MM.1S (cell line): ENCODE results near the gene MYO9A.

Experiments used
- DNase-seq: peaks from one replicate; pipeline ENCODE4 v3.0.0-alpha.2; 2015
- H2AFZ ChIP-seq: fragments of 300-600 bp; sonication (generic); 2 replicates; pipeline ENCODE4 v1.6.0; 2016; ENCODE audit warnings: antibody characterized with exemption, low read length
- H3F3A ChIP-seq: fragments of 300-600 bp; sonication (generic); 2 replicates; pipeline ENCODE4 v1.6.1; 2016; ENCODE audit warnings: mild to moderate bottlenecking, antibody characterized with exemption, low read length, moderate library complexity, mixed read lengths; ENCODE audit not compliant: insufficient read depth
- H3K27ac ChIP-seq: fragments of 300-600 bp; sonication (generic); 2 replicates; pipeline ENCODE4 v1.5.1; 2016; ENCODE audit warnings: mild to moderate bottlenecking, low read length
- H3K27me3 ChIP-seq: fragments of 300-600 bp; sonication (generic); replicated peaks from 2 replicates; pipeline ENCODE4 v1.6.0; 2016; ENCODE audit warnings: low read length; ENCODE audit not compliant: insufficient read depth
- H3K36me3 ChIP-seq: fragments of 300-600 bp; sonication (generic); replicated peaks from 2 replicates; pipeline ENCODE4 v1.6.1; 2016; ENCODE audit warnings: mild to moderate bottlenecking, low read length, mixed read lengths; ENCODE audit not compliant: insufficient read depth
- H3K4me1 ChIP-seq: fragments of 300-600 bp; sonication (generic); 2 replicates; pipeline ENCODE4 v1.6.1; 2016; ENCODE audit warnings: low read length, mixed read lengths
- H3K4me2 ChIP-seq: fragments of 300-600 bp; sonication (generic); 2 replicates; pipeline ENCODE4 v1.6.0; 2016; ENCODE audit warnings: low read depth, low read length
- H3K4me3 ChIP-seq: fragments of 300-600 bp; sonication (generic); 2 replicates; pipeline ENCODE4 v1.5.1; 2016; ENCODE audit warnings: low read length, mixed read lengths
- H3K79me2 ChIP-seq: fragments of 300-600 bp; sonication (generic); 2 replicates; pipeline ENCODE4 v1.6.1; 2016; ENCODE audit warnings: mixed run types, low read length, mixed read lengths
- H3K9ac ChIP-seq: fragments of 300-600 bp; sonication (generic); 2 replicates; pipeline ENCODE4 v1.6.1; 2016; ENCODE audit warnings: low read length, mixed read lengths
- H3K9me2 ChIP-seq: fragments of 300-600 bp; sonication (generic); replicated peaks from 2 replicates; pipeline ENCODE4 v1.6.1; 2016; ENCODE audit warnings: mild to moderate bottlenecking, low read length, mixed read lengths; ENCODE audit not compliant: insufficient read depth
- H3K9me3 ChIP-seq: fragments of 300-600 bp; sonication (generic); replicated peaks from 2 replicates; pipeline ENCODE4 v1.6.1; 2016; ENCODE audit warnings: mild to moderate bottlenecking, low read length, mixed read lengths; ENCODE audit not compliant: insufficient read depth
- H4K20me1 ChIP-seq: fragments of 300-600 bp; sonication (generic); 2 replicates; pipeline ENCODE4 v1.6.1; 2016; ENCODE audit warnings: mild to moderate bottlenecking, low read length, moderate library complexity, mixed read lengths; ENCODE audit not compliant: insufficient read depth
- EZH2 ChIP-seq: fragments of 300-600 bp; sonication (generic); optimal IDR thresholded peaks from 2 replicates; pipeline ENCODE3; 2017; ENCODE audit warnings: low read depth, mild to moderate bottlenecking, antibody characterized with exemption, low read length, mixed read lengths
- EZH2phosphoT487 ChIP-seq: fragments of 300-600 bp; sonication (generic); IDR thresholded peaks from 2 replicates; pipeline ENCODE4 v1.6.1; 2018; ENCODE audit warnings: antibody characterized with exemption, low read length
- TF ChIP-seq, protein P1 (sequence below): fragments of 300-600 bp; sonication (generic); IDR thresholded peaks from 2 replicates; pipeline ENCODE4 v1.5.1; 2016; ENCODE audit warnings: antibody characterized with exemption, low read length, mixed read lengths

The MYO9A gene

DNA sequence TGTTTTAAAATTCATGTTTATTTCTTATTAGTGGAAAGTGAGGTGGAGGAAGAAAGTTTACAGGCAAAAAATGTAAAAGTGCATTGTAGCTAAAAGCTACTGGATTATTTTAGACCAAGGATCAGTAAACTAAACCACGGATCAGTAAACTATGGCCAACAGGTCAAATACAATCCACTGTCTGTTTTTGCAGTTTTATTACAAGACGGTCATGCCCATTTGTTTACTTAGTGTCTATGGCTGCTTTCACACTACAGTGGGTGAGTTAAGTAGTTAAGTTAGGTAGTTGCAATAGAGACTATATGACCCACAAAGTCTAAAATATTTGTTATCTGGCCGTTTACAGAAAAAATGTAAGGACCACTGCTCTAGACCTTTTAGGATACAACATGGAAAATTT is 225.6 kb downstream of the MYO9A start:
- H4K20me1 ChIP-seq = no peaks in the 10 kb centered on the region
- H3K9me3 ChIP-seq = no peaks in the 10 kb centered on the region
- H2AFZ ChIP-seq = no peak overlapping the region
- TF ChIP-seq, protein P1, sequence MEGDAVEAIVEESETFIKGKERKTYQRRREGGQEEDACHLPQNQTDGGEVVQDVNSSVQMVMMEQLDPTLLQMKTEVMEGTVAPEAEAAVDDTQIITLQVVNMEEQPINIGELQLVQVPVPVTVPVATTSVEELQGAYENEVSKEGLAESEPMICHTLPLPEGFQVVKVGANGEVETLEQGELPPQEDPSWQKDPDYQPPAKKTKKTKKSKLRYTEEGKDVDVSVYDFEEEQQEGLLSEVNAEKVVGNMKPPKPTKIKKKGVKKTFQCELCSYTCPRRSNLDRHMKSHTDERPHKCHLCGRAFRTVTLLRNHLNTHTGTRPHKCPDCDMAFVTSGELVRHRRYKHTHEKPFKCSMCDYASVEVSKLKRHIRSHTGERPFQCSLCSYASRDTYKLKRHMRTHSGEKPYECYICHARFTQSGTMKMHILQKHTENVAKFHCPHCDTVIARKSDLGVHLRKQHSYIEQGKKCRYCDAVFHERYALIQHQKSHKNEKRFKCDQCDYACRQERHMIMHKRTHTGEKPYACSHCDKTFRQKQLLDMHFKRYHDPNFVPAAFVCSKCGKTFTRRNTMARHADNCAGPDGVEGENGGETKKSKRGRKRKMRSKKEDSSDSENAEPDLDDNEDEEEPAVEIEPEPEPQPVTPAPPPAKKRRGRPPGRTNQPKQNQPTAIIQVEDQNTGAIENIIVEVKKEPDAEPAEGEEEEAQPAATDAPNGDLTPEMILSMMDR = no peak
- TF ChIP-seq EZH2phosphoT487 = no peak
- TF ChIP-seq EZH2 = no peak
- no peak overlapping the region for H3K4me3 ChIP-seq
- no peaks in the 10 kb centered on the region for H3K27me3 ChIP-seq
- H3F3A ChIP-seq = peaks cover 5% of the 10 kb centered on the region; the same call in 1 of the 2 replicates
- H3K9me2 ChIP-seq = no peaks in the 10 kb centered on the region
- peaks cover 13% of the 10 kb centered on the region for H3K4me1 ChIP-seq
- DNase-seq = no peak
- no peak overlapping the region for H3K4me2 ChIP-seq
- no peak overlapping the region for H3K27ac ChIP-seq
- H3K36me3 ChIP-seq = no peaks in the 10 kb centered on the region
- no peaks in the 10 kb centered on the region for H3K79me2 ChIP-seq
- H3K9ac ChIP-seq = no peak overlapping the region

DNA sequence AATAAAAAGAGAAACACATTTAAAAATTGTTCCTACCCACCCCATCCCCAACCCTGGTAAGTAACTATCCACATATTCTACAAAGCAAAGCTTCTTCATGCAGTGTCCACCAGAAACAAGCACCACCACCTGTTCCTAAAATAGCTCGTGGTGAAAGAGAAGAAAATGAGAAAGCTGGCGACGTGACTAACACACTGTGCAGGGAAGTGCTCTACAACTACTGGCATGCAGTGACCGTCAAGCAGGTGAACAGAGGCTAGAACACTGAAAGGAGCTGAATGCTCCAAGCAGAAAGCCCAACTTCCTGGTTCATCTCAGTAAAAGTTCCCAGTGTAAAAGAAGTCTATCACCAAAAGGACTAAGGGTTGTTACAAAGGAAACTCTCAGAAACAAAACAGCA is 226.9 kb downstream of the MYO9A start:
- H3K79me2 ChIP-seq = no peaks in the 10 kb centered on the region
- peaks cover 5% of the 10 kb centered on the region; the same call in 1 of the 2 replicates for H3F3A ChIP-seq
- no peaks in the 10 kb centered on the region for H3K27me3 ChIP-seq
- H3K36me3 ChIP-seq = no peaks in the 10 kb centered on the region
- no peaks in the 10 kb centered on the region for H3K9me3 ChIP-seq
- no peak overlapping the region for H3K4me3 ChIP-seq
- H3K4me2 ChIP-seq = no peak overlapping the region
- H4K20me1 ChIP-seq = no peaks in the 10 kb centered on the region
- TF ChIP-seq EZH2 (no peak), EZH2phosphoT487 (no peak)
- TF ChIP-seq, protein P1 = no peak
- DNase-seq = no peak
- H3K27ac ChIP-seq = no peak overlapping the region
- H3K4me1 ChIP-seq = peaks cover 13% of the 10 kb centered on the region
- H3K9me2 ChIP-seq = no peaks in the 10 kb centered on the region
- H3K9ac ChIP-seq = no peak overlapping the region
- H2AFZ ChIP-seq = no peak overlapping the region

DNA sequence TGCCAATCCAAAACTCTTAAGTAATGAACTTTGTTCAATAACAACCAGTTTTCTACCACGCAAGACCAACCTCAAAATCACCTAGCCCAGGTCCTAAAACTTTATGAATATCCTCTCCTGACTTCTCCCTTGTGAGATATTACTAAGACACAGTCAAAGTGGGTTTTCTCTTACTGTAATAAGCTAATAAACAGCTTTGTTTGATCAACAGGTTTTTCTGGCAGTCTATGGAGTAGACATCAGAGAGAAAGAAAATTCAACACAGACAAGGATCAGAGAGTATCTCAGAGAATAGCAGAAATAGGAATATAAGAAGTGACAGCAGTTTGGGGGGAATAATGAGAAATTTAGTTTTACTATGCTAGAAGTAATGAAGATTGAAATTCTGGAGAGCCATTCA is 228.0 kb downstream of the MYO9A start:
- Histone ChIP-seq H3K27ac (no peak overlapping the region), H3K79me2 (no peaks in the 10 kb centered on the region), H3K9me2 (no peaks in the 10 kb centered on the region), H3K27me3 (no peaks in the 10 kb centered on the region), H3F3A (peaks cover 5% of the 10 kb centered on the region; the same call in 1 of the 2 replicates), H3K9me3 (no peaks in the 10 kb centered on the region), H3K36me3 (no peaks in the 10 kb centered on the region), H3K4me2 (no peak overlapping the region), H3K4me1 (peaks cover 13% of the 10 kb centered on the region), H2AFZ (no peak overlapping the region), H3K9ac (no peak overlapping the region), H3K4me3 (no peak overlapping the region), H4K20me1 (no peaks in the 10 kb centered on the region)
- no peak for DNase-seq
- no peak for TF ChIP-seq EZH2
- TF ChIP-seq EZH2phosphoT487 = no peak
- TF ChIP-seq, protein P1 = no peak
